Vagina (tissue), 2 donors: ENCODE measurements around the gene SCGB1C1. TPM values are rescaled to one million over a fixed set of nuclear protein-coding genes. Genes with fewer than 3 reads are reported as not detected.
A peak's percentile ranks its signal among the peaks of the same experiment; 100 is the strongest.

Experiments
- DNase-seq, 2 donors: peaks; one replicate each; pipeline ENCODE4 v3.0.0-alpha.2; 2017; ENCODE audit errors: extremely low spot score in 2 of 2
- H3K27ac ChIP-seq: fragments of 200-600 bp; sonication (generic); one replicate; pipeline ENCODE4 v1.5.1; 2019
- H3K27me3 ChIP-seq: fragments of 200-600 bp; sonication (generic); one replicate; pipeline ENCODE4 v1.5.1; 2019
- H3K36me3 ChIP-seq, 2 donors: fragments of 200-600 bp; sonication (generic); one replicate each; pipeline ENCODE4 v1.5.1; 2017 to 2019
- H3K4me1 ChIP-seq: fragments of 200-600 bp; sonication (generic); one replicate; pipeline ENCODE4 v1.5.1; 2019
- H3K4me3 ChIP-seq, 2 donors: fragments of 200-600 bp; sonication (generic); 1 replicate in 1 of 2; 2 replicates in 1 of 2; pipeline ENCODE4 v1.5.1; 2016 to 2019
- H3K9me3 ChIP-seq: fragments of 200-600 bp; sonication (generic); one replicate; pipeline ENCODE4 v1.5.1; 2019
- POLR2A ChIP-seq, 2 donors: fragments of 450-650 bp; IDR thresholded peaks; one replicate each; pipeline ENCODE4 v1.6.1; 2017; ENCODE audit warnings: antibody characterized with exemption in 2 of 2, mild to moderate bottlenecking in 2 of 2, moderate library complexity in 2 of 2
- POLR2AphosphoS5 ChIP-seq, 2 donors: sonication (generic); formaldehyde crosslinking; IDR thresholded peaks; one replicate each; pipeline ENCODE4 v1.9.0; 2017; ENCODE audit warnings: antibody characterized with exemption in 2 of 2, mild to moderate bottlenecking in 2 of 2, low read depth in 1 of 2; ENCODE audit not compliant: insufficient read depth in 1 of 2
- intact Hi-C: fragments of 100-400 bp; cut with DNase I; formaldehyde crosslinking; loops from one replicate; pipeline ENCODE4 v1.15.1; 2023
- total RNA-seq: library from RNA; depleted of rRNA; stranded (reverse); fragments of >200 nt; gene quantifications from one replicate; pipeline ENCODE4 v1.2.3, GENCODE V29; 2016
- TF ChIP-seq, protein P1 (sequence below), 3 experiments: fragments of 450-650 bp in 2 of 3; fragments of 200-600 bp in 1 of 3; sonication (generic) in 1 of 3; IDR thresholded peaks; one replicate each; pipeline ENCODE4 v1.5.1; 2017 to 2019; ENCODE audit warnings: antibody characterized with exemption in 3 of 3, mild to moderate bottlenecking in 2 of 3, moderate library complexity in 2 of 3

SCGB1C1 gene
- total RNA-seq, 1 donor from 2014 or later: not detected

DNA sequence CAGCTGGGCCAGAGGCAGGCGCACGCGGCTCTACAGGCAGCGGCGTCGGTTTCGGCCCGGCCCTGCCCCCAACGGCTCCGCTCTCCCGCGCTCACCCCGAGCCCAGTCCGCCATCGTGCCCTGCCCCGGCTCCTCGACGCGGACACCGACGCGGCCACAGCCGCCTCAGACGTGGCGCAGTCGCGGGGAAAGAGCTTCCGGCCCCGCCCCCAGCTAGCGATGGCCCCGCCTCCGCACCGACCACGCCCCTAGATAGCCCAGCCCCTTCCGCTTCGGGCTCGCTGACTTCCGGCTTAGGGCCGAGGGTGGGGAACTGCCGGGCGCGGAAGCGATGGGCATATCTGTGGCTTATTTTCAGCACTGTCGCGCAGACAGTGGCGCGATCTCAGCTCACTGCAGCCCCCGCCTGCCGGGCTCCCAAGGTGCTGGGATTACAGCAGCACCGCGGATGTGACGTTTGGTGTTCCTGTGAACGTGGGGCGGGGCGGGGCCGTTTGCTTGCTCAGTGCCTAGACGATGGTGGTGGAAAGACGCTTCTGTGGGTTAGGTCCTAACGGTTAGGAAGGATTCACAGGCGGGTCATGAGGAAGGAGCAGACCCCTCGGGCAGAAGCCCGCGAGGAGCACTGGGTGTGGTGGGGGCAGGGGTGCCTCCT is 14.5 kb downstream of the SCGB1C1 start, which contains the start of the genes BET1L and RIC8A:
TSS of gene BET1L (minus strand) at position 192 of the 655 bp plus-strand sequence. CDS start at position 114, 78 bp downstream.
TSS of gene RIC8A (plus strand) at position 501 of the 655 bp plus-strand sequence. CDS start 1,147 bp downstream, outside the sequence.
- Histone ChIP-seq H3K27ac (peak within 1 kb of the TSS; percentile 97), H3K36me3 (peaks cover 0 to 49% of the 10 kb centered on the region in 2 donors), H3K4me3 (peak within 1 kb of the TSS; percentile 81 to 96), H3K4me1 (peaks cover 61% of the 10 kb centered on the region), H3K9me3 (no peaks in the 10 kb centered on the region), H3K27me3 (no peaks in the 10 kb centered on the region)
- intact Hi-C loops: loop anchor here (5.0 kb wide), 1 partner anchor 150 kb away; no protein-coding TSS in a partner anchor
- TF ChIP-seq, protein P1, sequence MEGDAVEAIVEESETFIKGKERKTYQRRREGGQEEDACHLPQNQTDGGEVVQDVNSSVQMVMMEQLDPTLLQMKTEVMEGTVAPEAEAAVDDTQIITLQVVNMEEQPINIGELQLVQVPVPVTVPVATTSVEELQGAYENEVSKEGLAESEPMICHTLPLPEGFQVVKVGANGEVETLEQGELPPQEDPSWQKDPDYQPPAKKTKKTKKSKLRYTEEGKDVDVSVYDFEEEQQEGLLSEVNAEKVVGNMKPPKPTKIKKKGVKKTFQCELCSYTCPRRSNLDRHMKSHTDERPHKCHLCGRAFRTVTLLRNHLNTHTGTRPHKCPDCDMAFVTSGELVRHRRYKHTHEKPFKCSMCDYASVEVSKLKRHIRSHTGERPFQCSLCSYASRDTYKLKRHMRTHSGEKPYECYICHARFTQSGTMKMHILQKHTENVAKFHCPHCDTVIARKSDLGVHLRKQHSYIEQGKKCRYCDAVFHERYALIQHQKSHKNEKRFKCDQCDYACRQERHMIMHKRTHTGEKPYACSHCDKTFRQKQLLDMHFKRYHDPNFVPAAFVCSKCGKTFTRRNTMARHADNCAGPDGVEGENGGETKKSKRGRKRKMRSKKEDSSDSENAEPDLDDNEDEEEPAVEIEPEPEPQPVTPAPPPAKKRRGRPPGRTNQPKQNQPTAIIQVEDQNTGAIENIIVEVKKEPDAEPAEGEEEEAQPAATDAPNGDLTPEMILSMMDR (IDR thresholded peaks at IDR 0.05): peak in 1 of 3 experiments; percentile 15
- TF ChIP-seq POLR2A (IDR thresholded peaks at IDR 0.05): peak in 1 of 2 donors; percentile 87
- TF ChIP-seq POLR2AphosphoS5 (IDR thresholded peaks at IDR 0.05; ENCODE audit: insufficient read depth in 1 of 2, low read depth in 1 of 2): peak; percentile 95 to 98
- peak in 1 of 2 donors; percentile 98 for DNase-seq

DNA sequence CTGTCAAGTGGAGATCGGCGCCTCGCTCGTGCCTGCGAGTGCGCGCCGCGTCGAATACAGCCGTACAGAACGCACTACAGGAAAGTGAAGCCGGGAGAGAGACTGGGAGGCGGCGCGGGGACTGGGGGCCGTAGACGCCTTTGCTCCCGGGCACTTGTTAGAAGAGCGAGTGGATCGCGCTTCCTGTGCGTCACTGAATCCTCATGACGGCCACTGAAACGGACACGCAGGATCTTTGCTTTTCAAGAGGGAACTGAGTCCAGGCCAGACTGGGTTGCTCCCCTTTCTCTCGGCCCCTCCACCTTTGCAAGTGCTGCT is 14.9 kb downstream of the SCGB1C1 start:
- H3K27ac ChIP-seq: peak overlapping the region; percentile 97
- H3K4me1 ChIP-seq: peaks cover 61% of the 10 kb centered on the region
- TF ChIP-seq, protein P1 (IDR thresholded peaks at IDR 0.05): peak in 1 of 3 experiments; percentile 1
- no peak for TF ChIP-seq POLR2A (IDR thresholded peaks at IDR 0.05)
- no peak for TF ChIP-seq POLR2AphosphoS5 (IDR thresholded peaks at IDR 0.05; ENCODE audit: insufficient read depth in 1 of 2, low read depth in 1 of 2)
- H3K36me3 ChIP-seq: peaks cover 0 to 54% of the 10 kb centered on the region in 2 donors
- H3K4me3 ChIP-seq: peak overlapping the region; percentile 81 to 96
- no peak for DNase-seq
- no peaks in the 10 kb centered on the region for H3K27me3 ChIP-seq
- intact Hi-C loops: loop anchor here (5.0 kb wide), 1 partner anchor 149 kb away; no protein-coding TSS in a partner anchor
- H3K9me3 ChIP-seq: no peaks in the 10 kb centered on the region

DNA sequence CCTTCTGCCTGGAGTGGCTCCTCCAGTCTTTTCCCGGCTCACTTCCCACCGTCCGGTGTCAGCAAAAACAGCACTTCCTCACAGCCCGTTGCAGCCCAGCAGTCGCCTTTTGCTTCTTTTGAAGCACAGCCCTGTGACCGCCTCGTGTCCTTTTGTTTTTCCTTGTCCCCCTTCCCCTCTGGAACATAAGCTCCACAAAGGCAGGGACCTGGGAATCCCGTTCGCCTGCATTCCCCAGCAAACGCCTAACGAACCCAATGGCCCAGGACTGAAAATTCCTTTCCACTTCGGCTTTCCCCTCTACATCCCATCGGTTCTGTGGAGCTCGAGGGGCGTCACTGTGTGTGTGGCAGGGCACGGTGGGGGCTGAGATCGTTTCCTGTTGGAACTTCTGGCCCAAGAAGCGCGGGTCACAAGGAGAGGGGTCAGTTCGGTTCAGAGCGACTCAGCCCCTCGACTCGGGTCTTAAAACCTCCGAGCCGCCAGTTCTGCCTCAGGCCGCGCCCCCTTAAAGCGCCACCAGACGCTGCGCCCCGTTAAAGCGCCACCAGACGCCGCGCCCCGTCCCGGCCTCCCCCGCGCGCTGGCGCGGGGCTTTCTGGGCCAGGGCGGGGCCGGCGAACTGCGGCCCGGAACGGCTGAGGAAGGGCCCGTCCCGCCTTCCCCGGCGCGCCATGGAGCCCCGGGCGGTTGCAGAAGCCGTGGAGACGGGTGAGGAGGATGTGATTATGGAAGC is 15.5 kb downstream of the SCGB1C1 start:
- peaks cover 60% of the 10 kb centered on the region for H3K4me1 ChIP-seq
- H3K36me3 ChIP-seq: peaks cover 0 to 59% of the 10 kb centered on the region in 2 donors
- peak; percentile 29 to 78 for TF ChIP-seq POLR2AphosphoS5 (IDR thresholded peaks at IDR 0.05; ENCODE audit: insufficient read depth in 1 of 2, low read depth in 1 of 2)
- peak in 1 of 2 donors; percentile 87 for TF ChIP-seq POLR2A (IDR thresholded peaks at IDR 0.05)
- TF ChIP-seq, protein P1 (IDR thresholded peaks at IDR 0.05): no peak
- H3K4me3 ChIP-seq: peak overlapping the region; percentile 81 to 96
- intact Hi-C loops: loop anchor here (5.0 kb wide), 1 partner anchor 149 kb away; no protein-coding TSS in a partner anchor
- H3K27ac ChIP-seq: peak overlapping the region; percentile 97
- no peaks in the 10 kb centered on the region for H3K9me3 ChIP-seq
- DNase-seq: no peak
- H3K27me3 ChIP-seq: no peaks in the 10 kb centered on the region

DNA sequence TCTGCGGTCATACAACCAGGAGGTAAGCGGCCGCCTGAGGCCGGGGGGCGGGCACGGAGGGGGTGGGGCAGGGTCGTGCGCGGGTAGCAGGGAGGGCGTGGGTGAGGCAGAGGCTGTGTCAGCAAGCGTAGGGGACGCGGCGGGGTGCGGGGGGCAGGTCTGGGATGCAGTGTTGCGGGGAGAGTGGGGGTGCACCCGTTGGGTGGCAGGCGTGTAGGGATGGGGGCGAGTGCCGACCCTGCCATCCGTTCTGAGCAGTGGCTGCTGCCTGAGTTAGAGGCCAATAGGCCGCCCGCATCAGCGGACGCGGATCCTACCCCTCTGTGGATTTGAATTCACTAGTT is 16.0 kb downstream of the SCGB1C1 start:
- H3K9me3 ChIP-seq: no peaks in the 10 kb centered on the region
- no peaks in the 10 kb centered on the region for H3K27me3 ChIP-seq
- peaks cover 0 to 59% of the 10 kb centered on the region in 2 donors for H3K36me3 ChIP-seq
- H3K4me1 ChIP-seq: peaks cover 55% of the 10 kb centered on the region
- intact Hi-C loops: loop anchor here (5.0 kb wide), 1 partner anchor 148 kb away; no protein-coding TSS in a partner anchor
- peak overlapping the region; percentile 81 to 96 for H3K4me3 ChIP-seq
- no peak for DNase-seq
- TF ChIP-seq, protein P1 (IDR thresholded peaks at IDR 0.05): no peak
- TF ChIP-seq POLR2A (IDR thresholded peaks at IDR 0.05) (no peak), POLR2AphosphoS5 (IDR thresholded peaks at IDR 0.05; ENCODE audit: insufficient read depth in 1 of 2, low read depth in 1 of 2) (no peak)
- peak overlapping the region; percentile 97 for H3K27ac ChIP-seq
